D721Med (cell line): ENCODE data around the gene FBN3.
"Not testable (repeated sequence)": the region's sequence is repeated elsewhere in the genome, so short reads cannot be mapped to it uniquely, and the experiment has no call there.

ENCODE experiments used
- DNase-seq: peaks from one replicate; pipeline ENCODE4 v3.0.0; 2011; ENCODE audit warnings: low spot score; ENCODE audit not compliant: insufficient read length
- FAIRE-seq: peaks from 2 replicates; lab custom pipeline; 2011; peaks lifted over from hg19 to GRCh38; lab: Jason Lieb, UNC
- CTCF ChIP-seq: IDR thresholded peaks from 2 replicates; pipeline ENCODE4 v1.5.1; 2012; ENCODE audit warnings: mild to moderate bottlenecking, control low read depth; ENCODE audit not compliant: insufficient read depth; ENCODE audit errors: missing control alignments

The FBN3 gene

GRCh38 chr19:8158411-8159074, 9.2 kb upstream of the FBN3 start:
- TF ChIP-seq CTCF, result peak; percentile 81
- DNase-seq, result no peak
- no peak for FAIRE-seq

- DNase-seq, result no peak
- TF ChIP-seq CTCF, result no peak
- FAIRE-seq, result no peak
Measured at GRCh38 chr19:8155318-8155717, 5.9 kb upstream of the FBN3 start.

- not testable (repeated sequence) for FAIRE-seq, DNase-seq
- peak; percentile 10 for TF ChIP-seq CTCF
Measured at GRCh38 chr19:8154014-8154413, 4.6 kb upstream of the FBN3 start.

- FAIRE-seq, result no peak
- peak; percentile 11 for DNase-seq
- no peak for TF ChIP-seq CTCF
Measured at GRCh38 chr19:8151767-8152035, 2.3 kb upstream of the FBN3 start.

- peak; percentile 15 for DNase-seq
- no peak for FAIRE-seq
Measured at GRCh38 chr19:8150998-8151766, 1.8 kb upstream of the FBN3 start.

GRCh38 chr19:8150178-8150865, 930 bp upstream of the FBN3 start:
- DNase-seq, result peak; percentile 19
- FAIRE-seq, result no peak
- no peak for TF ChIP-seq CTCF

More at GRCh38 chr19:8150998-8151766, 1.8 kb upstream of the FBN3 start:
- TF ChIP-seq CTCF, result no peak
